ENCODE results near the gene NXPH3. TPM values are rescaled to one million over a fixed set of nuclear protein-coding genes. Genes with fewer than 3 reads are reported as not detected.

NXPH3 gene
- total and polyA plus RNA-seq, 2 of the 13 experiments (the other 11 are each of a cell fraction or from before 2014, with no cell fraction given): 0.04 to 0.58 TPM

- TF ChIP-seq IRF1 (CRISPR knock-in tag; IDR thresholded peaks at IDR 0.05; ENCODE audit: low read depth) (no peak), IRF2 (CRISPR knock-in tag; IDR thresholded peaks at IDR 0.05) (peak; percentile 71; the same call in 1 of the 2 replicates), MTF1 (CRISPR knock-in tag; IDR thresholded peaks at IDR 0.05) (no peak), AFF4 (CRISPR knock-in tag; IDR thresholded peaks at IDR 0.05) (no peak), PPARG (CRISPR knock-in tag; conservative IDR thresholded peaks at IDR 0.05) (no peak), ZNF18 (CRISPR knock-in tag; IDR thresholded peaks at IDR 0.05; ENCODE audit: insufficient replicate concordance) (no peak), ZNF501 (CRISPR knock-in tag; IDR thresholded peaks at IDR 0.05) (peak; percentile 79), ZNF644 (CRISPR knock-in tag; IDR thresholded peaks at IDR 0.05; ENCODE audit: low read depth) (no peak; the same call in 1 of the 2 replicates), ZNF652 (CRISPR knock-in tag; IDR thresholded peaks at IDR 0.05; ENCODE audit: borderline replicate concordance, low read depth) (peak; percentile 52; the same call in 1 of the 2 replicates), MEF2D (CRISPR knock-in tag; IDR thresholded peaks at IDR 0.05) (peak; percentile 54; the same call in 1 of the 2 replicates), MXD3 (CRISPR knock-in tag; IDR thresholded peaks at IDR 0.05) (peak; percentile 64; the same call in 1 of the 2 replicates), KMT2B (CRISPR knock-in tag; IDR thresholded peaks at IDR 0.05) (peak; percentile 47; the same call in 1 of the 2 replicates), FOSL1 (CRISPR knock-in tag; IDR thresholded peaks at IDR 0.05; ENCODE audit: borderline replicate concordance) (no peak), CAMTA2 (CRISPR knock-in tag; IDR thresholded peaks at IDR 0.05; ENCODE audit: borderline replicate concordance) (no peak; the same call in 1 of the 2 replicates), ZNF335 (CRISPR knock-in tag; IDR thresholded peaks at IDR 0.05) (peak; percentile 91), SRSF4 (IDR thresholded peaks at IDR 0.05; ENCODE audit: low read depth, low read length, poor library complexity, severe bottlenecking) (no peak), RFX3 (CRISPR knock-in tag; IDR thresholded peaks at IDR 0.05) (no peak), UBTF (CRISPR knock-in tag; IDR thresholded peaks at IDR 0.05) (peak; percentile 76), MTA1 (CRISPR knock-in tag; IDR thresholded peaks at IDR 0.05; ENCODE audit: borderline replicate concordance) (peak; percentile 62; the same call in 1 of the 2 replicates), DNMT1 (CRISPR knock-in tag; IDR thresholded peaks at IDR 0.05) (peak; percentile 31; the same call in 1 of the 2 replicates)
Measured at GRCh38 chr17:49567871-49568694, 7.6 kb upstream of the NXPH3 start (continued).

Data from HepG2 (cell line).